ENCODE measurements around the gene UBE3B.
"Not testable (repeated sequence)": the region's sequence is repeated elsewhere in the genome, so short reads cannot be mapped to it uniquely, and the experiment has no call there.

UBE3B gene

DNA sequence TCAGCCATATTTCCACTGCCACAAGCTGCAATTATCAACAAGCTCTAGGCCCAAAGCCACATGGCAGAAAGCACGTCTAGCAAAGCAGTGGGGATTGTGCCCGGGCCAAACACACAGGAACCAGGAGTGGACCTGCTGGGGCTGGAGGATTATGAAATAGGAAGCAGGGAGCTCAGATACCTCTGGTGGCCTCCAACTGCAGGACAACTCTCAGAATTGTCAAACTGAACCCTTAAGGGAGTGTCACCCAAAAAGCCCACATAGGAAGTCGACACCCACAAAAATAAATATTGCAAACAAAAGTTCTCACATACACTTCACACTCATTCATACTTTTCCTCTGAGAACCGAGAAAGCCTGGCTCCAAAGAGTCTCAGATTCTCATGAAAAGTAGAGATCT, 26.5 kb upstream of the UBE3B start:
- DNase-seq (ENCODE audit: low spot score) = no peak

DNA sequence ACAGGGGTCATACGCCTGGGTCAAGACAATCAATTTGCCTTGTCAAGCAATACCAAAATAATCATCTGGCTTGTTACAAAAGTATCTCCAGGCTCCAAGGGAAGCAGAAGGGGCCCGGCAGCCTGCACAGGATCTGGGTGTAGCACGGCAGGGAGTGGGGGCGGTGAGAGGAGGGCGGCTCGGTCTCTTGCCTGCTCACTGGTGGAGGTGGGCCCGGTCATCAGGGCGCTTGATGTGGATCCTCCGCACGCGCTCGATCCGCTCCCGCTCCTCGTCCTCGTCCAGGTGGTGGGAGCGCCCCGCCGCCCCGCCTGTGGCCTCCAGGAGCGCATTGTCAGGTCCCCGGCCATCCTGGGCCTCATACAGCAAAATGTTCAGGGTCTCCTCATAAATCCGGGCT, 26.0 kb upstream of the UBE3B start:
- no peak for DNase-seq (ENCODE audit: low spot score)

GRCh38 chr12:109452489-109452888, 24.9 kb upstream of the UBE3B start:
- DNase-seq (ENCODE audit: low spot score) = no peak

DNA sequence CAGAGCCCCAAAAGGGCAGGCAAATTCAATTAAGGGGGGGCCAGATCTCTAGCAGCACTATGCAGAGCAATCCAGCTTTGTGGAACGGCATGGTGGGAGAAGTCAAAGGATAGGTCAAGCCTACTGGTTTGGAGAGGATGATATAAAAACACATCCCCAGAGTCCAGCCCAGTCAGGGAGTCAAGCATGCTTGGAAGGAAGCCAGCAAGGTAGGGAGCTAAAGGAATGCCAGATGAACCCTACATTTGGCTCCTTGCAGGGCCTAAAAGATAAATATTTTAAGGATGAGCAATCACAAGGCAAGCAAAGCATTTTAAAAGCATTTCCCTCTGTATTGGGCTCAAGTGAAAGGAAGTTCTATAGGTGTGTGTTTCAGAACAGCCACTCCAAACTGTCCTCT, 21.7 kb upstream of the UBE3B start:
- no peak for DNase-seq (ENCODE audit: low spot score)

DNA sequence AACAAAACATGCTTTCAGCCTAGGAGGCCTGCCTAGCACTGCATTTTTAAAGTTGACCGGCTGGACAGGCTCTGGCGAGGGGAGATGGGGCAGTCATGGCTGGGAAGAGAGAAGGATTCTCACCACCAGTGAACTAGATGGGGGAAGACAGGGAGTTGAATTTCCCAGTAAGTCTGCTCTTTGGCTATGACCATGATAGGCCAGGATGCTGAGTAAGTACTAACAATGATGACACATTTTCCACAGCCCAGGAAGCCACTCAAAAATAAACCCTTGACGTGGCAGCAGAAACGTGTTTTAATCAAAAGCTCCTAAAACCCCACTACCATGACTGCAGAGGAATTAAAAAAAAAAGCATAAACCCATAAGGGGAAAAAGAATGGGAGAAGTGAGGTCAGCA, 19.3 kb upstream of the UBE3B start:
- DNase-seq (ENCODE audit: low spot score) = no peak

DNA sequence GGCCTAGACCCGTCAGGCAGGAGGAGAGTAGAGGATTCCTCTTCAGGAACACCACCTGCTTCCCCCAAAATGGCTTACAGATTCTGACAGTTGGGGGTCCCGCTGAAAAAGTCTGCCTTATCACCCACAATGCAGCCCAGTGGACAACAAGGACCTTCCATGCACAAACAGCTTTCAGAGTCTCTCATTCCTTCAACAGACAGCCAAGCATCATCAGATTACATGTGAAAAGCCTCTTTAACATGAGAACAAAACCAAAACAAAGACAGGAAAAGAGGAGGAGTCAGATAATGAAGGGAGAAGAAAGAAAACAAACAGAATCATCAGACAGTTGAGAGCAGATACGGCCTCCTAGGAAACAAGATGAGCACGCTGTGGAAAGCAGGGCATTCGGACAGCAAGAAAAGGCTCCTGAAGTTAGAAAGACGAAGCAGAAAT, 18.6 kb upstream of the UBE3B start:
- no peak for DNase-seq (ENCODE audit: low spot score)

- DNase-seq (ENCODE audit: low spot score) = no peak
Measured at GRCh38 chr12:109459247-109459646, 18.2 kb upstream of the UBE3B start.

GRCh38 chr12:109460538-109460937, 16.9 kb upstream of the UBE3B start:
- DNase-seq (ENCODE audit: low spot score) = no peak

DNA sequence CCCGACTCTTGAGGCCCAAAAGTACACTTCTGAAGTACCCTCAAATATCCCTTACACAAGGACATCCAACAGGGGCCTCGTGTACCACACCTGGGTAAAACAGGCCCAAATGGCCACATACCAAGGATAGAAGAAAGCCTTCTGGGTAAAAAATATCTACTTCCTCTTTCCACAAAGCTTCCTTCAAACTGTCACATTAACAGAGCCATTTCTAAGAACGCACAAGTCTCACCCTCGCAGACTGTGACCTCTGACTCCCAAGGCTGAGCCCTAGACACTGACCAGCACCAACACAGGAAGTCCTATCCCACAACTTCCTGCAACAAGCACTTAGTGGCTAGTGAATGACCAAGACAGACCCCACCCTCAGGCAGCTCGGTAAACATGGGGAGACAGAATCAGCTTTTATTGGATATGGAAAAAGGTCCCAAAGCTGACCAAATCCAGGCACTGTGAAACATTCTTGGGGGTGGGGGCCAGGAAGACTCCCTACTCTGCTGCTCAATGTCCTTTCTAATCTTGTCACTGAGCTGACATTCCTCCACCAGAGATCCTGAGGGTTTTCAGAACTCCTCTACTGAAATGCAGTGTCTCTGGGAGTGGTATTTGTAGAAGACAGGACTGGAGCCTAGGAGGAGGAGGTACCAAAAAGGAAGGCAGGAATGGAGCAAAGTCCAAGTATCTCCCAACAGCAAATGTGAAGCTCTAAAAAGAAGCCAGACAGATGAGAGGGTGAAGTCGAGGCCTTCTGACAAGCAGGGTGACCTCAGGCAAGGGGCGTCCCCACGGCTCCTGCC, 16.2 kb upstream of the UBE3B start:
- no peak for DNase-seq (ENCODE audit: low spot score)

- DNase-seq (ENCODE audit: low spot score) = no peak
Measured at GRCh38 chr12:109461846-109462756, 15.3 kb upstream of the UBE3B start.

- DNase-seq (ENCODE audit: low spot score) = no peak
Measured at GRCh38 chr12:109462868-109463692, 14.4 kb upstream of the UBE3B start.

DNA sequence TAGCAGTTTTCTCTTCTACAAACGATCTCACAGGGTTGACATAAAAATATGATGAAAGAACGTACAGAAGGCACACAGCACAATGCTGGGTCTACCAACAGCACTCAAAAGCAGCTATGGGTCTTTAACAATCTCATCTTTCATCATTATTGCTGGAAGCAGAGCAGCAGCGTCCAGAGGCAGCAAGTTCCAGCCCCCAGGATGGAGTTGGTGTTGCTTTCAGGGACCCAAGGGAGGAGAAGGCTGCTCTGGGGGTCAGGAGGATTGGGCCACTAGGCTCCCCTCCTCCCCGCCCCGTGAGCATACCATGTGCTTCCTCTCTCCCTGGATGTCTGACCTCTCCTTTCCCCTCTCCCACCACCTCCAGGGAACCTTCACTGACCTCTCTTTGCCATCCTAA, 13.7 kb upstream of the UBE3B start:
- DNase-seq (ENCODE audit: low spot score) = no peak

GRCh38 chr12:109464642-109465351, 12.6 kb upstream of the UBE3B start:
- DNase-seq (ENCODE audit: low spot score) = no peak

DNA sequence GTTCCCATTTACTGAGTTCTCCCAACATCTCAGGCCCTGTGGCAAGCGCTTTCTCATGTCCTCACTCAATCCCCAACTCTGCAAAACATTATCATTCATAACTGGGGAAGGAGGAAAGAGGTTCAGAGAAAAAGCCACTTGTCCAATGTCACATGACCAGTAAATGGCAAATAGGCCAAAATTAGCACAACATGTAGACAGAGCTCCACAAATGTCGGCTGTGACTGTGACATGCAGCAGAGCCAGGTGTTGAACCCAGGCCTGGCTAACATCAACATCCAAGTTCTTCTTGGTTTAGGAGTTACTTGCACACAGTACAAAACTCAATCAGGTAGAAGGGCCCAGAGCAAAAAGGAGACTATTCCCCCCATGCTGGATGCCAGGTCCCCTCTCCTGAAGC, 11.1 kb upstream of the UBE3B start:
- DNase-seq (ENCODE audit: low spot score) = no peak

DNA sequence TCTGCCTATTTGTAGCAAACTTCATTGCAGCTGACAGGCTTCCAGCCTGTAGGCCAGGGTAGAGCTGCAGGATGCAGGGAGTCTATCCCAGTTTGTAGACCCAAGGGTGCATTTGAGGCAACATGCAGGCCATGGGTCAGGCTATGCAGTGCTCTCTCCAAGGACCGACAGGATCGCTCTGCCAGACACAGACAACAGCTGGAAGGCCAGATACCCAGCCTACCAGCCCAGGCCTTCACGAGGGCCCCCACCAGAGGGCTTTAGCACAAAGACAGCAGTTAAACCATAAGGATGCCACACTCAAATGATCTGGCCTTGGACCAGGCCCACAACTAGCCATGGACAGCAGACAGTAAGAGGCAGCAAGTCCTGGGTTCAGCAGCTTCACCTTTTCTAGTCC, 10.6 kb upstream of the UBE3B start:
- DNase-seq (ENCODE audit: low spot score) = no peak

GRCh38 chr12:109467978-109468676, 9.3 kb upstream of the UBE3B start:
- DNase-seq (ENCODE audit: low spot score) = no peak

DNA sequence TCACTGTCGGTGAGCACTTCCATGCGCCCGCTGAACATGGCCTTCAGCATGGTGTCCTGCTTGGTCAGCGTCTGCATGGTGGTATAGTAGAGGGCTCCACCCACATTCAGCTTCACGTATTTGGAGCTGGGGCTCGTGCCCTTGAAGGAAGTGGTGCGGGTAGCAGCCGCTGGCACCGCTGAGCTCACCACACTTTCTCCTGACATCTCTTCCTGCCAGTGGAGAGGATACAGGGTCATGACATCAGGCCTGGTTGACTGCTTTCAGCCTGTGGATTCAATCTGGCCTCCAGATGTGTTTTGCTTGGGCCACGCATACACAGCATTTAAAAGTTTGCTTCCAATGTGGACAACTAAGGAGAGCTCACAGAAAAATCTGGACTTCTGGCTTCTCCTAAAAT, 7.9 kb upstream of the UBE3B start:
- DNase-seq (ENCODE audit: low spot score) = no peak

- no peak for DNase-seq (ENCODE audit: low spot score)
Measured at GRCh38 chr12:109473006-109473405, 4.4 kb upstream of the UBE3B start.

DNA sequence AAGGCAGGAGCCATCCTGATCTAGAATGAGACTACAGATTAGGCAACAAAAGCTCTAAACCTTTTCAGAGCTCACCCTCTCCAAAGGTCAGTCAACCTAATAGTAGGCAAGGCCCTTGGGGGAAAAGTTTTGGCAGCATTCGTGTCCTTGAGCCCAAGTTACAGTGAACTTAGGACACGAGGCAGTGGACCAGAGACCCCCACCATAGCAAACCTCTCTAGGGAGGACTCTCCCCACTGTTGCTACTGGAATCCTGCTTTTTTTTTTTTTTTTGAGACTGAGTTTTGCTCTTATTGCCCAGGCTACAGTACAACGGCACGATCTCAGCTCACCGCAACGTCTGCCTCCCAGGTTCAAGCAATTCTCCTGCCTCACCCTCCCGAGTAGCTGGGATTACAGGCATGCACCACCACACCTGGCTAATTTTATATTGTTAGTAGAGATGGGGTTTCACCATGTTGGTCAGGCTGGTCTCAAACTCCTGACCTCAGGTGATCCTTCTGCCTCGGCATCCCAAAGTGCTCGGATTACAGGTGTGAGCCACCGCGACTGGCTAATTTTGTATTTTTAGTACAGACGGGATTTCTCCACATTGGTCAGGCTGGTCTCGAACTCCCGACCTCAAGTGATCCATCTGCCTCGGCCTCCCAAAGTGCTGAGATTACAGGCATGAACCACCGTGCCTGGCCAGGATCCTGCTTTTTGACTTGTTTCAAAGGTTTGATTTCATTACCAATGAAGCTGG, 3.7 kb upstream of the UBE3B start:
- DNase-seq (ENCODE audit: low spot score) = not testable (repeated sequence)

DNA sequence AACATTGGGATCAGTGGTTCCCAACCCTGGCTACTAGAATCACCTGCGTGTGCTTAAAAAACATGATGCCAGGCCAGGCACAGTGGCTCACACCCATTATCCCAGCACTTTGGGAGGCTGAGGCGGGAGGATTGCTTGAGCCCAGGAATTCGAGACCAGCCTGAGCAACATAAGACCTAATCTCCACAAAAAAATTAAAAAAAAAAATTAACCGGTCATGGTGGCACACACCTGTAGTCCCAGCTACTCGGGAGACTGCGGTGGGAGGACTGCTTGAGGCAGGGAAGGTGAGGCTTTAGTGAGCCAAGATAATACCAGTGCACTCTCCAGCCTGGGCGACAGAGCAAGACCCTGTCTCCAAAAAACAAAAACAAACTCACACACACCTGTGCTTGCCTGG, 2.3 kb upstream of the UBE3B start:
- DNase-seq (ENCODE audit: low spot score) = no peak
